ENCODE data around the gene TPI1.
"Not testable (repeated sequence)": the region's sequence is repeated elsewhere in the genome, so short reads cannot be mapped to it uniquely, and the experiment has no call there.

The TPI1 gene

DNA sequence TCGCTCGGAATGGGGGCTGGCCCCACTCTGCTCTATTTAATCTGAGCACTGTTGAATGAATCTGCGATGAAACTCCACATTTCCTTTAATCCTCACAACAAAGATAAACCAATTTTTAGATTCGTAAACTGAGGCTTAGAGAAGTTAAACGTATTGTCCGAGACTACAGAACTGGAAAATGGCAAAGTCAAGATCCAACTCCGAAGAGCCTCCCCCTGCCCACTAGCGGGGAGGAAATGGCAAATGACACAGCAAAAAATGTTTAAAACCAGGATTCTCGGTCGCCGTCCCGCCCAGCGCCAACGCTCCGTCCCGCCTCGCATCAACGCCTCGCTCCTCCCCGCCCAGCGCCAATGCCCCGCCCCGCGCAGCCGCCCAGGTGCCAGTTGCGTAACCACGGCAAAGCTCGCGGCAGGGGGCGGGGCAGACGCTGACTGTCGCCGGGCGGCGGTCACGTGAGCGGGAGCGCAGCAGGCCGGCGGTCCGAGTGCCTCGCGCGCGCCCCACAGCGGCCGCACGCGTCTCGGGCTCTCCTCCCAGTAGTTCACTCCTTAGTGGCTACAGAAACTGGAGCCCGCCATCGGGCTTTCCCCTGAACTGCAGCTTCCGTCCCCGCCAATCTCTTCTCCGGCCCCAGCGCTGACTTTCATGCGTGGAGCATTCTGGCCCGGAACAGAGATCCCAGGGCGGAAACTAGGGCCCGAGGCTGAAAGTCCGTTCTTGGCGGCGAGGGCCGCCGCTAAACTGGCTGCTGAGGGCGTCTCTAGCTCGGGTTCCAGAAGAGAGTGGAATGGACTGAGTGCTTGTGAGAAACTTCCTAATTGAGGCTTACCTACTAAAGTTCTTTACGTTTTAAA, 23.7 kb downstream of the TPI1 start:
- H3K4me3 ChIP-seq (ENCODE audit: low read length), result peak overlapping the region; percentile 63
- peak; percentile 52 for TF ChIP-seq CTCF (conservative IDR thresholded peaks at IDR 0.05; ENCODE audit: low read length)
- DNase-seq (ENCODE audit: low read depth), result peak; percentile 94

DNA sequence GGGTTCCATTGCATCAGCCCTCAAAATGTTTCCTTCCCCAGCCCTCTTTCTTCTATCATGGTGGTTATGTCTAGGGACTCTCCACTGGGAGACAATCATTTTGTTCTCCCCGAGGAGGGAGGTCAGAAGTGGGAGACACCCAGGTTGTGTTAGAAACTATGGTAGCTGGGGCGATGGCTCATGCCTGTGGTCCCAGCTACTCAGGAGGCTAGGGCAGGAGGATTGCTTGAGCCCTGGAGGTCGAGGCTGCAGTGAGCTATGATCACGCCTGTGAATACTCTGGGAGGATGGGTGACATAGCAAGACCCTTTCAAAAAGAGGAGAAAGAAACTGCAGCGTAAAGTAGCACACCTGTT, 24.3 kb downstream of the TPI1 start:
- no peak for TF ChIP-seq CTCF (conservative IDR thresholded peaks at IDR 0.05; ENCODE audit: low read length)

DNA sequence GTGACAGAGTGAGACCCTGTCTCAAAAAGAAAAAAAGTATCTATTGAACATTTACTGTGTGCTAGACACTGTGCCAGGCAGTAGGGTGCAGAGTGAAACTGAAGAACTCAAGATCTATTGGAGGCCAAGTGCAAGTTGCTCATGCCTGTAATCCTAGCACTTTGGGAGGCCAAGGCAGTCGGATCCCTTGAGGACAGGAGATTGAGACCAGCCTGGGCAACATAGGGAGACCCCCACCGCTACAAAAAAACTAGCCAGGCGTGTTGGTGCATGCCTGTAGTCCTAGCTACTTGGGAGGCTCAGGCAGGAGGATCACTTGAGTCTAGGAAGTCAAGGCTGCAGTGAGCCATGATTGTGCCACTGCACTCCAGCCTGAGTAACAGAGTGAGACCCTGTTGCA, 25.4 kb downstream of the TPI1 start:
- not testable (repeated sequence) for H3K4me3 ChIP-seq (ENCODE audit: low read length); DNase-seq (ENCODE audit: low read depth)

More for the DNA sequence above, 24.3 kb downstream of the TPI1 start:
- DNase-seq (ENCODE audit: low read depth), result no peak
- H3K4me3 ChIP-seq (ENCODE audit: low read length), result peak overlapping the region; percentile 63

DNA sequence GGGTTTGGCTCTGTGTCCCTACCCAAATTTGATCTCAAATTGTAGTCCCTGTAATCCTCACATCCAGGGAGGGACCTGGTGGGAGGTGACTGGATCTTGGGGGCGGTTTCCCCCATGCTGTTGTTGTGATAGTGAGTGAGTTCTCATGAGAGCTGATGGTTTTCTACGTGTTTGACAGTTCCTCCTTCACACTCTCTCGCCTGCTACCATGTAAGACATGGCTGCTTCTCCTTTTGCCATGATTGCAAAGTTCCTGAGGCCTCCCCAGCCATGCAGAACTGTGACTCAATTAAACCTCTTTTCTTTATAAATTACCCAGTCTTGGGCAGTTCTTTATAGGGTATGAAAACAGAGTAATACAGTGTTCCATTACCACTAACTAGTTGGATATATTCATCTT, 27.0 kb downstream of the TPI1 start:
- no peak overlapping the region for H3K4me3 ChIP-seq (ENCODE audit: low read length)
- no peak for TF ChIP-seq CTCF (conservative IDR thresholded peaks at IDR 0.05; ENCODE audit: low read length)
- no peak for DNase-seq (ENCODE audit: low read depth)

- DNase-seq (ENCODE audit: low read depth), result no peak
- H3K4me3 ChIP-seq (ENCODE audit: low read length), result no peak overlapping the region
- TF ChIP-seq CTCF (conservative IDR thresholded peaks at IDR 0.05; ENCODE audit: low read length), result no peak
Measured at GRCh38 chr12:6896846-6897435, 29.6 kb downstream of the TPI1 start.

GRCh38 chr12:6899427-6899826, 32.1 kb downstream of the TPI1 start:
- no peak for TF ChIP-seq CTCF (conservative IDR thresholded peaks at IDR 0.05; ENCODE audit: low read length)
- no peak for DNase-seq (ENCODE audit: low read depth)
- H3K4me3 ChIP-seq (ENCODE audit: low read length), result no peak overlapping the region

DNA sequence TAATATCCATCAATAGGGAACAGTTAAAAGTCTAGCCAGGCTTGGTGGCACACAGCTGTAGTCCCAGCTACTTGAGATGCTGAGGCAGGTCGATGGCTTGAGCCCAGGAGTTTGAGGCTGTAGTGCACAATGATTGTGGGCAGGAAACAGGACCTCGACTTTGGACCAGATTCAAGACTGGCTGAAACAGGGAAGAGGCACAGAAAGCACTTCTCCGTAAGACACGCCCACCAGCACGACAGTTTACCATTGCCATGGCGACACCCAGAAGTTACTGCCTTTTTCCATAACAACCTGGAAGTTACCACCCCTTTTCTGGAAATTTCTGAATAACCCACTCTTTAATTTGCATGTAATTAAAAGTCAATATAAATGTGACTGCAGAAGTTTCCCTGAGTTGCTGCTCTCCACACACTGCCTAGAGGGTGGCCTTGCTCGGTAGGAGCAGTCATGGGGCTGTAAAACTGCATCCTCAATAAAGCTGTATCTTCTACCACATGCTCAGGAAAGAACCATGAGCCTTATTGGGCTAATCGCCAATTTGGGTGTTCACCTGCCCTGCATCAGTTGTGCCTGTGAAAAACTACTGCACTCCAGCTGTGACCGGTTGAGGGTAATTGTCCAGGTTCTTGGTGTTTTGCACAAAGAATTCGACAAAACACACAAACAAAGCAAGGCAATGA, 32.6 kb downstream of the TPI1 start:
- H3K4me3 ChIP-seq (ENCODE audit: low read length), result no peak overlapping the region
- no peak for TF ChIP-seq CTCF (conservative IDR thresholded peaks at IDR 0.05; ENCODE audit: low read length)
- DNase-seq (ENCODE audit: low read depth), result no peak
